HCT116 (cell line): ENCODE measurements around the gene GNG7. TPM values are rescaled to one million over a fixed set of nuclear protein-coding genes. Genes with fewer than 3 reads are reported as not detected.

Experiments
- ATAC-seq: fragments of 200-7000 bp; cut with Tn5 transposase; 2 replicates; pipeline ENCODE4 v1.9.1; 2020; ENCODE audit warnings: mild to moderate bottlenecking, moderate library complexity
- BruUV-seq: library from RNA; stranded (reverse); fragments of 400-500 nt; replicated peaks from 2 replicates; lab custom pipeline; 2021; lab: Mats Ljungman, UMichigan
- CTCF ChIA-PET: fragments of 300-600 bp; sonication (Branson Sonifier 250); formaldehyde crosslinking; loops from one replicate; lab custom pipeline; 2021; ENCODE audit warnings: antibody characterized with exemption; lab: Charles Lee
- POLR2A ChIA-PET: fragments of 300-600, 350-600 bp; sonication (Branson Sonifier 250); formaldehyde crosslinking; loops from one replicate; lab custom pipeline; 2021; ENCODE audit warnings: antibody characterized with exemption; lab: Charles Lee
- RAD21 ChIA-PET, 2 experiments: fragments of 300-600 bp; sonication (Branson Sonifier 250); formaldehyde crosslinking; loops; one replicate each; lab custom pipeline; 2023; ENCODE audit warnings: low total read pairs in 2 of 2; ENCODE audit not compliant: uncharacterized antibody in 2 of 2, unreplicated experiment in 2 of 2, low non-redundant PET in 1 of 2; lab: Charles Lee
- DNase-seq: peaks from one replicate; pipeline ENCODE4 v3.0.0-alpha.2; 2010; ENCODE audit warnings: low read depth, low spot score
- H2AFZ ChIP-seq: fragments of 200-600 bp; shearing (Covaris generic), sonication (generic); 2 replicates; pipeline ENCODE4 v1.6.1; 2017; ENCODE audit warnings: low read depth, mixed run types, mixed read lengths, antibody characterized with exemption, low read length; ENCODE audit not compliant: poor library complexity, severe bottlenecking
- H3K27ac ChIP-seq: 2 replicates; pipeline ENCODE4 v1.5.1; 2012; ENCODE audit warnings: low read depth, low read length
- H3K27me3 ChIP-seq: fragments of 200-600 bp; sonication (generic); 2 replicates; pipeline ENCODE4 v1.6.1; 2016; ENCODE audit warnings: mixed run types, low read length, mixed read lengths; ENCODE audit not compliant: insufficient read depth
- H3K36me3 ChIP-seq, 2 experiments: fragments of 200-500 bp in 1 of 2; fragments of 200-600 bp in 1 of 2; sonication (Bioruptor generic) in 1 of 2; sonication (generic) in 1 of 2; 2 replicates each; pipeline versions ENCODE4 v1.5.1 to v1.6.1; 2014 to 2016; ENCODE audit warnings: low read length in 2 of 2, inconsistent platforms in 1 of 2, mixed read lengths in 1 of 2, mixed run types in 1 of 2; ENCODE audit not compliant: insufficient read depth in 2 of 2, control insufficient read depth in 1 of 2
- H3K4me1 ChIP-seq, 2 experiments: fragments of 200-600 bp in 1 of 2; sonication (generic) in 1 of 2; 2 replicates each; pipeline versions ENCODE4 v1.5.1 to v1.6.1; 2012 to 2017; ENCODE audit warnings: low read length in 2 of 2, inconsistent platforms in 1 of 2, mild to moderate bottlenecking in 1 of 2, mixed read lengths in 1 of 2, mixed run types in 1 of 2, moderate library complexity in 1 of 2; ENCODE audit not compliant: insufficient read depth in 2 of 2, control insufficient read depth in 1 of 2
- H3K4me2 ChIP-seq: fragments of 200-600 bp; sonication (generic); 2 replicates; pipeline ENCODE4 v1.6.1; 2017; ENCODE audit warnings: mixed run types, low read length, mixed read lengths
- H3K4me3 ChIP-seq, 2 experiments: fragments of 200-600 bp in 1 of 2; sonication (generic) in 1 of 2; replicated peaks in 1 of 2; 2 replicates each; pipeline ENCODE4 v1.5.1; 2011 to 2016; ENCODE audit warnings: low read length in 2 of 2, control low read depth in 1 of 2, low read depth in 1 of 2, mild to moderate bottlenecking in 1 of 2, mixed read lengths in 1 of 2, mixed run types in 1 of 2
- H3K79me2 ChIP-seq: fragments of 200-600 bp; sonication (generic); 2 replicates; pipeline ENCODE4 v1.6.1; 2017; ENCODE audit warnings: mild to moderate bottlenecking, mixed run types, low read length, moderate library complexity, mixed read lengths; ENCODE audit not compliant: insufficient read depth
- H3K9ac ChIP-seq: fragments of 200-600 bp; sonication (generic); 2 replicates; pipeline ENCODE4 v1.6.1; 2016; ENCODE audit warnings: low read length, mixed read lengths
- H3K9me2 ChIP-seq: fragments of 200-600 bp; sonication (generic), shearing (Covaris generic); 2 replicates; pipeline ENCODE4 v1.6.1; 2017; ENCODE audit warnings: mixed run types, mild to moderate bottlenecking, moderate library complexity; ENCODE audit not compliant: insufficient read depth
- H3K9me3 ChIP-seq, 2 experiments: fragments of 200-500 bp in 1 of 2; fragments of 200-600 bp in 1 of 2; sonication (Bioruptor generic) in 1 of 2; sonication (generic) in 1 of 2; 2 replicates each; pipeline ENCODE4 v1.6.1; 2014 to 2017; ENCODE audit warnings: low read length in 2 of 2, mixed read lengths in 2 of 2, inconsistent platforms in 1 of 2, low read depth in 1 of 2, mild to moderate bottlenecking in 1 of 2, mixed run types in 1 of 2, moderate library complexity in 1 of 2; ENCODE audit not compliant: control insufficient read depth in 1 of 2, insufficient read depth in 1 of 2
- H4K20me1 ChIP-seq: fragments of 200-600 bp; sonication (generic), shearing (Covaris generic); 2 replicates; pipeline ENCODE4 v1.6.1; 2017; ENCODE audit warnings: mixed run types, mild to moderate bottlenecking, moderate library complexity; ENCODE audit not compliant: insufficient read depth
- CBX3 ChIP-seq: IDR thresholded peaks from 2 replicates; pipeline ENCODE4 v1.6.1; 2012; ENCODE audit warnings: low read depth
- EZH2 ChIP-seq: fragments of 200-600 bp; sonication (generic); IDR thresholded peaks from 2 replicates; pipeline ENCODE4 v1.6.1; 2017; ENCODE audit warnings: antibody characterized with exemption, mixed run types
- JUND ChIP-seq: IDR thresholded peaks from 2 replicates; pipeline ENCODE4 v1.6.1; 2012
- POLR2A ChIP-seq: IDR thresholded peaks from 2 replicates; pipeline ENCODE4 v1.7.0; 2011; ENCODE audit warnings: borderline replicate concordance; ENCODE audit not compliant: insufficient read depth, insufficient read length; ENCODE audit errors: extremely low read depth
- RAD21 ChIP-seq: IDR thresholded peaks from 2 replicates; pipeline ENCODE4 v1.6.1; 2012; ENCODE audit warnings: low read depth, mild to moderate bottlenecking
- SIN3A ChIP-seq: IDR thresholded peaks from 2 replicates; pipeline ENCODE4 v1.6.1; 2012; ENCODE audit warnings: low read depth
- SP1 ChIP-seq: IDR thresholded peaks from 2 replicates; pipeline ENCODE4 v1.6.1; 2012; ENCODE audit warnings: low read depth
- SRF ChIP-seq: IDR thresholded peaks from 2 replicates; pipeline ENCODE4 v1.6.1; 2012; ENCODE audit warnings: low read depth
- intact Hi-C: fragments of 100-400 bp; cut with micrococcal nuclease; formaldehyde crosslinking; loops from 2 replicates; pipeline ENCODE4 v1.10.0; 2022
- total RNA-seq: library from RNA; stranded (reverse); gene quantifications from one replicate; pipeline ENCODE4 v1.2.1, GENCODE V29; 2021; ENCODE audit not compliant: unreplicated experiment
- TF ChIP-seq, protein P1 (sequence below): IDR thresholded peaks from 2 replicates; pipeline ENCODE4 v1.6.1; 2012; ENCODE audit warnings: low read depth

GNG7 gene
- total RNA-seq, 1 experiment from 2014 or later, result 11.3 TPM

DNA sequence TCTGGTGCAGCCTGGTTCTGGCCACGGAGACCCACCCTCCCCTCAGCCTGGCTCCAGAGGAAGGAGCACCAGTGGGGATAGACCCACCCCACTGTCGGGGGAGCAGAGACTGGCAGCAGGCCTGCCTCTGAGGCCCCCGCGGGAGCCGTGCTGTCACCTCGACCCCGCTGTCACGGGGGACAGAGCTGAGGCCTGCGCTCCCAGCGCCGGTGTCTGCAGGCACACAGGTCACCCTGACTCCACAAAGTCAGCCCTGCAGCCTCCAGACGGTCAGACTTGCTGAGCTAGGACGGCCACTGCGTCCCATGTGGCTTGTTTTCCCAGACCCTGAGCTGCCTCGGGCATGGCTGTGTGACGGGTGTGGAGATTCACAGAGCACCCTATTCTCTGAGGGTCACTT, 32.3 kb downstream of the GNG7 start:
- ChIA-PET POLR2A (no interaction called here), CTCF (no interaction called here), RAD21 (no interaction called here)
- H2AFZ ChIP-seq, result no peak overlapping the region
- ATAC-seq, result no peak
- no peak overlapping the region for H3K9ac ChIP-seq
- H3K4me3 ChIP-seq, result no peak overlapping the region
- no peaks in the 10 kb centered on the region for H4K20me1 ChIP-seq
- TF ChIP-seq RAD21 (no peak), EZH2 (no peak), CBX3 (no peak), SRF (no peak), SIN3A (no peak), JUND (no peak), SP1 (no peak), POLR2A (no peak)
- TF ChIP-seq, protein P1, sequence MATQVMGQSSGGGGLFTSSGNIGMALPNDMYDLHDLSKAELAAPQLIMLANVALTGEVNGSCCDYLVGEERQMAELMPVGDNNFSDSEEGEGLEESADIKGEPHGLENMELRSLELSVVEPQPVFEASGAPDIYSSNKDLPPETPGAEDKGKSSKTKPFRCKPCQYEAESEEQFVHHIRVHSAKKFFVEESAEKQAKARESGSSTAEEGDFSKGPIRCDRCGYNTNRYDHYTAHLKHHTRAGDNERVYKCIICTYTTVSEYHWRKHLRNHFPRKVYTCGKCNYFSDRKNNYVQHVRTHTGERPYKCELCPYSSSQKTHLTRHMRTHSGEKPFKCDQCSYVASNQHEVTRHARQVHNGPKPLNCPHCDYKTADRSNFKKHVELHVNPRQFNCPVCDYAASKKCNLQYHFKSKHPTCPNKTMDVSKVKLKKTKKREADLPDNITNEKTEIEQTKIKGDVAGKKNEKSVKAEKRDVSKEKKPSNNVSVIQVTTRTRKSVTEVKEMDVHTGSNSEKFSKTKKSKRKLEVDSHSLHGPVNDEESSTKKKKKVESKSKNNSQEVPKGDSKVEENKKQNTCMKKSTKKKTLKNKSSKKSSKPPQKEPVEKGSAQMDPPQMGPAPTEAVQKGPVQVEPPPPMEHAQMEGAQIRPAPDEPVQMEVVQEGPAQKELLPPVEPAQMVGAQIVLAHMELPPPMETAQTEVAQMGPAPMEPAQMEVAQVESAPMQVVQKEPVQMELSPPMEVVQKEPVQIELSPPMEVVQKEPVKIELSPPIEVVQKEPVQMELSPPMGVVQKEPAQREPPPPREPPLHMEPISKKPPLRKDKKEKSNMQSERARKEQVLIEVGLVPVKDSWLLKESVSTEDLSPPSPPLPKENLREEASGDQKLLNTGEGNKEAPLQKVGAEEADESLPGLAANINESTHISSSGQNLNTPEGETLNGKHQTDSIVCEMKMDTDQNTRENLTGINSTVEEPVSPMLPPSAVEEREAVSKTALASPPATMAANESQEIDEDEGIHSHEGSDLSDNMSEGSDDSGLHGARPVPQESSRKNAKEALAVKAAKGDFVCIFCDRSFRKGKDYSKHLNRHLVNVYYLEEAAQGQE, result no peak
- no peaks in the 10 kb centered on the region for H3K36me3 ChIP-seq
- no TSS peak for BruUV-seq
- intact Hi-C loops, result no loop called here
- H3K4me2 ChIP-seq, result no peak overlapping the region
- H3K79me2 ChIP-seq, result no peaks in the 10 kb centered on the region
- no peaks in the 10 kb centered on the region for H3K9me2 ChIP-seq
- no peak overlapping the region for H3K27ac ChIP-seq
- no peaks in the 10 kb centered on the region for H3K9me3 ChIP-seq
- H3K4me1 ChIP-seq, result peaks cover 0 to 3% of the 10 kb centered on the region in 2 experiments; a peak in 2 of 4 replicates
- H3K27me3 ChIP-seq, result no peaks in the 10 kb centered on the region
- no peak for DNase-seq
